CD4-positive, alpha-beta T cell treated with Interleukin-6 for 4 hours (primary cell): ENCODE data around the gene DLST.

ENCODE experiments used
- DNase-seq: peaks from one replicate; pipeline ENCODE4 v3.0.0-alpha.2; 2020; ENCODE audit warnings: mixed read lengths

DLST gene

DNA sequence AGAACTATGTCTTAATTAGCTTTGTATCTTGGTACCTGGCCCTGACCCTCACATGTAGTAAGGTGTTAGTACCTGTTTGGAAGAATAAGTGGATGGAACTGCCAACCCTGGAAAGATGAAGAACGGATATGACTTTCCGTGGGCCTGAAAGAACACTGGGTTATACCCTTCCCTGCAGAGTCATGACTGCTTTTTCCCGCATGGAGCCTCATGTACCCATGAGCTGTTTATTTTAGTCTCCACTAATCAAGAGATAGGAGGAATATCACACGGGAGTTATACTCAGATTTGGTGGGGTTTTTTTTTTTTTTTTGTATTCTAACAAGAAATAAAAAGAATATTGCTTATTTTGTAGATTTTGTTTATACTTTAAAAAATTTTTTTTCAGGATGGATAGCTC lies 15.9 kb downstream of the DLST start:
- DNase-seq: no peak

GRCh38 chr14:74898083-74898482 lies 16.4 kb downstream of the DLST start:
- DNase-seq: no peak

- no peak for DNase-seq
Observed at GRCh38 chr14:74898694-74899093, 17.0 kb downstream of the DLST start.

- DNase-seq: no peak
Observed at GRCh38 chr14:74902941-74903705, 21.4 kb downstream of the DLST start.

DNA sequence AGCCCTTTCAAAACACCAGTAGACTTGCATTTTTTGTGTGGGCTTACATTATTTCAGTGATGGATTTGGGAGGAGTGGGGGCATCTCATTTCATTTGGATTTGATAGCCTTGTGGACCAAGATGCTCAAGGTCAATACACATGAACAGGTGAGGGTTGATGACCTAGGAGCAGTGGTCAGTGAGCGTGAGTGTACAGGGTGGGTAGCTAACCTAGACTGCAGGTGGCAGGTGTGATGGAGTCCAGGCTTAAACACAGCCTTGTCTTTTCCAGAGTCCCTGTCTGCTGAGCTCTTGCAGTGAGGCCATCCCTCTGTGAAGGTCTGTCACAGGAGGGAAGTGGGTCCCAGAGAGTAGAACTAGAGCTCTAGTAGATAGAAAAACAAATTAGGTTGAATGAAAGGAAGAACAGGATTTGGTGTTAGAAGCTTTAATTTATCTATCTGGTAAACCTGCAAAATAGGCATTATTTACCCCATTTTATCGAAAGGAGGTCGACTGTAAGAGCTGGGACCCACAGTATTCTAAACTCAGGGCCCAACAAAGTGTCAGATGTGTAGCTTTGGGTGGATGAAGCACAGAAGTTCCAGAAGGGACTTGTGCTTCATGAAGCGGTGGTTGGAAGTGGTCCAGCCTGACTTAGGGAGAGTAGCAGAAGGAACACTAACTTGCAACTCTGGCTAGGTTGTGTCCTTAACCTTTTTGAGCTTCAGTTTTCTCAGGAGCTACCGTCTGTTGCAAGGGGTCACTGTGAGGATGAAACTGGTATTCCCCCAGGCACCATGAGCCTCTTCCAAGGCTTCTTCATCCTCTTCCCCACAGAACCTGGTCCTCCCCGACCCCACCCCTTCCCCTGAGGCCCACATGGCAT lies 23.2 kb downstream of the DLST start:
- DNase-seq: no peak

GRCh38 chr14:74905595-74906142 lies 24.0 kb downstream of the DLST start:
- DNase-seq: peak; percentile 86

DNA sequence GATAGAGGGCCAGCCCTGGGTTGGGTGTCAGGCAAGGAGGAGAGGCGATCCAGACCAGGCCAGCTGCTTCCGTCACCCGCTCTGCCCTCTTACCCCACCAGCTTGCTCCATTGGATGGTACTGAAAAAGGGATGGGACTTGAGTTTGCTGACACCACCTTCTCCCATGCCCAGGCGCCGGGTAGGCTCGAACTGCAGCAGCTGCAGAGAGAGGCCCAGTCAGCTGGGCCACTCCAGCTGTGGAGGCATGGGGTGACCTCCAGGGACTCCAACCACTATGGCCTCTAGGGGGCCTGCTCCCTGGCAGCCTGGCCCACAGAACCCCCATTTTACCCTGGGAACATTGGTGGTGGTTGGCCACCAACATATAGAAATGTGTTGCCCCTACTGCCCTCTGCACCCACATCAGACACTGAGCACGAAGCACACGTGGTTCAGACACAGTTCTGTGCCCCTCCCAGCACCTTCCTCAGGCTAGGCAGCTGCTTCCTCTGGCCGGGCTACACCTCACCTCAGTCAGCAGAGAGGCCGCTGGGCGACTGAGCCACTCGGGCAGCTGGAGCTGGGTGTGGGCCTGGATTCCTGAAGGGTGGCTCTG lies 25.3 kb downstream of the DLST start:
- no peak for DNase-seq

DNA sequence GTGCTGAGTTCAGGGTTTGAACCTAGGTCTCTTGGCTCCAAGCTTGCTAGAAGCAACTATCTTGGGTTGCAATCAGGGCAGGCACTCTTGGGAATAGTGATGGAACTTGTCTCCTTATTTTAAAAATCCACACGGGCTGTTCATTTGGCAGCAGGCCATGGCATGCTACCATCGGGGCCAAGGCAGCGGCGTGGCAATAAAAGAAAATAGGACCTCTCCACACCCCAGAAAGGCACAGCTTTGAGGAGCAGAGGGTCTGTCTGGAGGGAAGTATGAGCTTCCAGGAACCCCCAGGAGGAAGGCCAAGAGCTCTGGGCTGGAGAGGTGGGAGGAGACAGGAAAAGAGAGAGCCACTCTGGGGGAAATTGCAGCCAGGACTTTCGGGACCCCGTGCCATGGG lies 26.0 kb downstream of the DLST start:
- DNase-seq: no peak

- no peak for DNase-seq
Observed at GRCh38 chr14:74908861-74909341, 27.2 kb downstream of the DLST start.

DNA sequence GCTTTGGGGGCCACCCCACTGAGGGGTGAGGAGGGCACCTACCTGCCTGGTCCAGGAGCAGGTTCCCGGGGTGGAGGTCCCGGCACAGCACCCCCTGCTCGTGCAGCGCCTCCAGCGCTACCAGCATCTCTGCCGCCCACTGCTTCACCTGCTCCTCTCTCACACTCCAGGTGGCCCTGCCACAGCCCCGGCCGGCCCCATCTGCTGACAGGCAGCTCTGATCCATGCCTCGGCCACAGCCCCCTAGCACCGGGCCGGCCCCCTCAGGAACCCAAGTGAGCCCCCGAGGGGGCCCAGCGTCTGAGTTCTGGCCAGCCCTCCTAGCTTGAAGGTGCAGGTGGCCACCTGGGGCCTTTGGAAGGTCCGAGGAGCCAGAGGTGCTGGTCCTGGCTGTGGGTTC lies 27.8 kb downstream of the DLST start:
- no peak for DNase-seq

- DNase-seq: no peak
Observed at GRCh38 chr14:74909911-74910310, 28.2 kb downstream of the DLST start.

GRCh38 chr14:74910556-74910955 lies 28.8 kb downstream of the DLST start:
- DNase-seq: no peak

DNA sequence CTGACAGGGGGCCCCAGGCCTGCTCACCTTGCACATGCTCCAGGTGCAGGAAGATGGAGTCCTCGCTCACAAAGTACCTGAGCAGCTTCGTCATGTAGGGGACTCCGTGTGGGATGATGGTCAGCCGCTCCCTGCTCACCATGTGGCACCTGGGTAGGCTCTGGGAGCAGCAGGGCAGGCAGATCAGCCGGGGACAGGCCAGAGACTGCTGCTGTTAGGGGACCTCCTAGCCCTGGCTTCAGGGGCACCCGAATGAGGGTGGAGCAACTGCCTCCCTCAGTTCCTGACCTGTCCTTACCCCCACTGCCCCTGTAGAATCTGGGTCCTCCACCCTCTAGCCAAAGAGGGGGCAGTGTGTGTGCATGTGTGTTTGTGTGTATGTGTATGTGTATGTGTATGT lies 29.5 kb downstream of the DLST start:
- no peak for DNase-seq

- DNase-seq: no peak
Observed at GRCh38 chr14:74911704-74912103, 30.0 kb downstream of the DLST start.

- DNase-seq: no peak
Observed at GRCh38 chr14:74912111-74912510, 30.4 kb downstream of the DLST start.

- DNase-seq: no peak
Observed at GRCh38 chr14:74912801-74913200, 31.1 kb downstream of the DLST start.

- no peak for DNase-seq
Observed at GRCh38 chr14:74913393-74913910, 31.7 kb downstream of the DLST start.

- DNase-seq: peak; percentile 24
Observed at GRCh38 chr14:74913986-74914573, 32.4 kb downstream of the DLST start.

- no peak for DNase-seq
Observed at GRCh38 chr14:74915426-74915825, 33.7 kb downstream of the DLST start.

GRCh38 chr14:74915826-74916225 lies 34.1 kb downstream of the DLST start:
- DNase-seq: no peak

DNA sequence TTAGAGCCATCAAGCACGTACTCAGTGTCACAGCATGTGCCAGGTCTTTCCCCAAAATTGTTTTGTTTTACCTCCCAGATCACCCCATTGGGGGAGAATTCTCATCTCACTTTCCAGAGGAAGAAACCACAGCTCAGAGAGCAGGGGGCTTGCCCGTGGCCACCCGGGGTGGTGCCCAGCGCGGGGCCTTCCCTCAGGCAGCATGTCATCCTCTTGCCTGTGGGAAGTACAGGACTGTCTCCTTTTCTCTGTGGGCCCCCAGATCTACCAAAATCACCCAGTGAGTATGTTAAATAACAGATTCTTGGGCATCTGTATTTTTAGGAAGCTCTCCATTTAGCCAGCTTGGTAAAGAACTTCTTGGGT lies 35.4 kb downstream of the DLST start:
- no peak for DNase-seq

DNA sequence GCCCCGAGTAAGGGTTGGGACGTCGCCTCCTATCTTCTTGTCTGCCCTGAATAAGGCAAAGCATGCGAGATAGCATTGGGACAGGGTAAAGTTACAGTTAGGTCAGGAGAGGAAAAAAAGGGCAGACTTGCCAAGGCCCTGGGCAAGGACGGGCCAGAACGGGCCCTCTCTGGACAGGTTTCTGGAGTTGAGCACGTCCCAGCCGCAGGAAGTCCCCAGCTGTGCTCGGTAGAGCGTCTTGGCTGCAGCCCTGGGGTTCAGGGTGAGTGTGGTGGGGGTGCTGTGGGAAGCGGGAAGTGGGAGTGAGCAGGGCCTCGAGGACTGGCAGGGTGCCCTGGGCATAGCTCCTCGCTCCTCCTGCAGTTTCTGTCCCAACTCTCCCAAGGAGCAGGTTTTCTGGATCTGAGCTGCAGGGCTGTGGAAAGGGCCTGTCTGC lies 35.9 kb downstream of the DLST start:
- no peak for DNase-seq

DNA sequence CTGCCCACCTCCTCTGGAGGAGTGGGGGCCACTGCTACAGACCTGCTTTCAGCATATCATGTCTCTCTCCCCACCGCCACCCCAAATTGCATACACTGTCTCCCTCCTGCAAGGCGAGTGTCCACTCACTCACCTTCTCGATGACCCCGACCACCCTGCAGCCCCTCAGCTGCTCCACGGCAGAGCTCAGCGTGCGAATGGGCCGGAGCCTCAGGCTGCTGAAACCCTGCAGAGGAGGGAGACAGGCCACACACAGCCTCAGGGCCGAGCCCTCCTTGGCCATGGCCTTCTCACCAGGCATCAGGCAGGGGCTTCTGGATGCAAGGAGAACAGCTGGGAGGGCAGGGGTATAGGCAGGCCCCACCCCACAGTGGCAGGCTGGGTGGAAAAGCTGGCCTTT lies 36.7 kb downstream of the DLST start:
- no peak for DNase-seq
